ENCODE measurements around the gene MAP1B.
"Not testable (repeated sequence)": the region's sequence is repeated elsewhere in the genome, so short reads cannot be mapped to it uniquely, and the experiment has no call there.

The MAP1B gene

DNA sequence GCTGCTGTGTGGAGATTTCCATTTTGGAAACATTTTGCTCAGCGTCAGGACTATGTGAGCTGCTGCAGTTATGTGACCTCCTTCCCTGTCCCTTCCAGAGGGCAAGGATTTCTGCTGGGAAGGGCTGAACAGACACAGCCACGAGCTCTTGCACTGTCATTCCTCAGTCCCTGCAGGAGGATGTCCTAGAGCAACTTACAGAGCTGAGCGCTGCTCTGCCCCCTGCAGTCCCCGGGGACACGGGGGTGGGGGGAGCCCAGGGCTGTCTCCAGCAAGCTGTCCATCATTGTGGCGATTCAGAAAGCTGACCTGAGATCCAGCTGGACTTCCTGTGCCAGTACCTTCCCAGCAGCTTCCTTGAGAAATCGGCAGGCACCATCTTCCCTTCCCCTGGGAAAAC lies 28.0 kb upstream of the MAP1B start:
- DNase-seq (ENCODE audit: insufficient read length, low spot score) (no peak), FAIRE-seq (no peak)
- TF ChIP-seq, protein P1, sequence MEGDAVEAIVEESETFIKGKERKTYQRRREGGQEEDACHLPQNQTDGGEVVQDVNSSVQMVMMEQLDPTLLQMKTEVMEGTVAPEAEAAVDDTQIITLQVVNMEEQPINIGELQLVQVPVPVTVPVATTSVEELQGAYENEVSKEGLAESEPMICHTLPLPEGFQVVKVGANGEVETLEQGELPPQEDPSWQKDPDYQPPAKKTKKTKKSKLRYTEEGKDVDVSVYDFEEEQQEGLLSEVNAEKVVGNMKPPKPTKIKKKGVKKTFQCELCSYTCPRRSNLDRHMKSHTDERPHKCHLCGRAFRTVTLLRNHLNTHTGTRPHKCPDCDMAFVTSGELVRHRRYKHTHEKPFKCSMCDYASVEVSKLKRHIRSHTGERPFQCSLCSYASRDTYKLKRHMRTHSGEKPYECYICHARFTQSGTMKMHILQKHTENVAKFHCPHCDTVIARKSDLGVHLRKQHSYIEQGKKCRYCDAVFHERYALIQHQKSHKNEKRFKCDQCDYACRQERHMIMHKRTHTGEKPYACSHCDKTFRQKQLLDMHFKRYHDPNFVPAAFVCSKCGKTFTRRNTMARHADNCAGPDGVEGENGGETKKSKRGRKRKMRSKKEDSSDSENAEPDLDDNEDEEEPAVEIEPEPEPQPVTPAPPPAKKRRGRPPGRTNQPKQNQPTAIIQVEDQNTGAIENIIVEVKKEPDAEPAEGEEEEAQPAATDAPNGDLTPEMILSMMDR (IDR thresholded peaks at IDR 0.05; ENCODE audit: insufficient read depth, missing control alignments) = no peak

DNA sequence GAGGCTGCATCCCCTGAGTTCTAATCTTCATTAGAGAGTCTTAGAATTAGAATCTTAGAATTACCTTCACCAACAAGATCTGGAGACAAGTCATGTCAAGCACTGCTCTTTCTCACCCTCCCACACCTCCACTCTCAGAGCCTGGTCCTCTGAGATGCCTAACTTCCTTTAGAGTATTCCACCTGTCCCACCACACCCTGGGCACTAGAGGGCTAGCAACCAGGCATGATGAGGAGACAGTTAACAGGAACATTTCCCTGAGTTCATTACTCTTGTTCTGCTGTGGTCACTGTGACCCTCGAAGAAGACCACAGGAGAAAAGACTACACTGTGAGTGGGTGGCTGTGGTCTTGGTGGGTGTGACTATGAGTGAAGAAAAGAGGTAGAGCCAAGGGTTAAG lies 25.2 kb upstream of the MAP1B start:
- DNase-seq (ENCODE audit: insufficient read length, low spot score) (no peak), FAIRE-seq (no peak)
- TF ChIP-seq, protein P1 (IDR thresholded peaks at IDR 0.05; ENCODE audit: insufficient read depth, missing control alignments) = no peak

DNA sequence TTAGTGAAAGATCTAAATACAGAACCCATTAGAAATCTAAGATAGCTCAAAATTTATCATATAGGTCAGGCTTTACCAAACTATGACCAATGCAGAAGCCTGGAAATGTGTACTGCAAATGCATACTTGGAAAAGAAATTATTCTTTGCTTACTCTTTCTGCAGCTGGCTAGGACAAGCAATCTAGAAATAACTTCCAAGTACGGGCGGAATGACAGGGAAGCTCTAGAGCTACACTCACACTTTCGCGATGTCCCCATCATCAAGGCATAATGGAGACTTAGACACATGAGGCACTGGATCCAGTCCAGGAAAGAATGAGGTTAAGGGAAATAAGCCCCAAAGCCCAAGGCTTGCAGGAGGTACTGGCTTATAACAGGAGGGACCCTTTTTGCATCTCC lies 22.4 kb upstream of the MAP1B start:
- TF ChIP-seq, protein P1 (IDR thresholded peaks at IDR 0.05; ENCODE audit: insufficient read depth, missing control alignments) = no peak
- FAIRE-seq = no peak

DNA sequence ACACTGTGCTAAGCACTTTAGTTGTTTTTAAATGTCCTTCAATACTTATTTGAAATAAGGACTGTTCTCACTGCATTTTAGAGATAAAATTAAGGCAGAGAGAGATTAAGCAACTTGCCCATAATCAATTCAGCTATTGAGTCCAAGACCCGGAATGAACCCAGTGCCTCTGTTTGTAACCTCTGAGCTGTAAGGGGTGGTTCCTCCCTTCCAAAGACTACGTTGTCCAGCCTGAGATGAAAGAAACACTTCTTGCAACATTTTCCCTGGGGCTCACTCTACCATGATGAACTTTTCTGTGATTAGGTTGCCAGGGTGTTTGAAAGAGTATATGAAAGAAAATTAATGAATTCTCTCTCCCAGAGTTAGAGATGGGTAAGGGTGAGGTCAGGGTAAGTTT lies 22.0 kb upstream of the MAP1B start:
- DNase-seq (ENCODE audit: insufficient read length, low spot score) (no peak), FAIRE-seq (no peak)
- TF ChIP-seq, protein P1 (IDR thresholded peaks at IDR 0.05; ENCODE audit: insufficient read depth, missing control alignments) = no peak

More for the DNA sequence above, 22.4 kb upstream of the MAP1B start:
- DNase-seq (ENCODE audit: insufficient read length, low spot score) = no peak

DNA sequence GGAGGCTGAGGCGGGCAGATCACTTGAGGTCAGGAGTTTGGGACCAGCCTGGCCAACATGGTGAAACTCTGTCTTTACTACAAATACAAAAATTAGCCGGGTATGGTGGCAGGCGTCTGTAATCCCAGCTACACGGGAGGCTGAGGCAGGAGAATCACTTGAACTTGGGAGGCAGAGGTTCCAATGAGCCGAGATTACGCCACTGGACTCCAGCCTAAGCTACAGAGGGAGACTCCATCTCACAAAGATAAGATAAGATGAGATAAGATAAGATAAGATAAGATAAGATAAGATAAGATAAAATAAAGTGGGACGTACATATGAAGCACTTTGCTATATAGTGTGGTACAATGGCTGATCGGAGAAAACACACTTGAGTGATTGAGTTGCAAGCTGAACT lies 17.6 kb upstream of the MAP1B start:
- not testable (repeated sequence) for DNase-seq (ENCODE audit: insufficient read length, low spot score); FAIRE-seq

DNA sequence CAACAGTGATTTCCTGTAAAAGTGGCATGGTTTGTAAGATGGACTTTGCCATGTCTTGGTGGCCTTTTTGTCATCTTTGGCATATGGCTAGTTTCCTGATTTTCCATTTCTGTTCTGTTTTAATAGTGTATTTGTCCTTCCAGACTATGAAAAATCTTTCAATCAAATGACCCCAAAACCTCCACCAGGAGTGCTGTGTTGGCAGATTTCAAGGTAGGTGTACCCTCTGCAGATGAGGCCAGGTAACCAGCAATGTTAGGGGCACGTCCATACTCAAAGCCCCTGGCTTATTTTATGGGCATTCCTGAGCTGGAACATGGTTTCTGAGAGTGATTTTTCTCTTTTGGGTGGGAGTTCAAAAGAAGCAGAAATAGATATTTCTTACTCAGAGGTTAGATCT lies 15.2 kb upstream of the MAP1B start:
- FAIRE-seq = no peak
- TF ChIP-seq, protein P1 (IDR thresholded peaks at IDR 0.05; ENCODE audit: insufficient read depth, missing control alignments) = no peak

DNA sequence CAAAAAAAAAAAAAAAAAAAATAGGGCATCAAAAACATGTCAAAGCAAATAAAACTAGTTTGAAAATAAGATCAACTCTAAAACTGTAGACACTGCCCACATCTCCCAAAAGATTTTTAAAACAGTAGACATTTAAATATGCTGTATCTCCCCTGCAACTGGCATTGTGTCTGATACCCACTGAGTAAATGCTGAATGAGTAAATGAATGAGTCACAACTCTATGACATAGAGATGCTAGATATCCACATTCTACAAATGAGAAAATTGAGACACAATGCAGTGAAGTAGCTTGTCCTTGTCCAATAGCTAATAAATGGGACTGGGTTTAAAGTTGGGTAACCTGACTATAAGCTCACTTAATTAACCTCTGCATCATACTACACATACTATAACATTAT lies 14.1 kb upstream of the MAP1B start:
- no peak for DNase-seq (ENCODE audit: insufficient read length, low spot score)
- no peak for FAIRE-seq
- TF ChIP-seq, protein P1 (IDR thresholded peaks at IDR 0.05; ENCODE audit: insufficient read depth, missing control alignments) = no peak

More for the DNA sequence above, 15.2 kb upstream of the MAP1B start:
- no peak for DNase-seq (ENCODE audit: insufficient read length, low spot score)

DNA sequence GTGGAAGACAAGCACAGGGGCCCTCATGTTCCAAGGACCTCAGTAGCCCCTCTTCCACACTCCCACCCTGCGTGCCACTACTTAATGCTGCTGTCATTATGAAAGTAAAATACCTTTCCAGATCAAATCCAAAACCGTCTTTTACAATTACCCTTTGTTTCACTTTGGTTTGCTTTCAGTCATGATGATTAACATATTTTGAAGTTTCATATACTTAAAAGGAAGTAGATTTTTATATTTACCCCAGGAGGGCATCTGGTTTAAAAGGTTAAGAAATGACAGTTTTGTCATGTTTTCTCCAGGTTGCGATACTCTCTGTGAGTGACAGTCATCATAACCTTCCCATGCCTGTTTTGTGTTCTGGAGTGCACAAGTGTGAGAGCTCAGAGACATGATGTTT lies 13.5 kb upstream of the MAP1B start:
- no peak for DNase-seq (ENCODE audit: insufficient read length, low spot score)
- no peak for FAIRE-seq
- TF ChIP-seq, protein P1 (IDR thresholded peaks at IDR 0.05; ENCODE audit: insufficient read depth, missing control alignments) = no peak

Data from D721Med (cell line).